GM18511 (cell line): ENCODE measurements around the gene C1QTNF8.

Experiments
- ATAC-seq: cut with Tn5 transposase; IDR thresholded peaks from one replicate; pipeline ENCODE4 v1.9.1; 2021; ENCODE audit warnings: mild to moderate bottlenecking, moderate library complexity; ENCODE audit not compliant: unreplicated experiment

Gene C1QTNF8

DNA sequence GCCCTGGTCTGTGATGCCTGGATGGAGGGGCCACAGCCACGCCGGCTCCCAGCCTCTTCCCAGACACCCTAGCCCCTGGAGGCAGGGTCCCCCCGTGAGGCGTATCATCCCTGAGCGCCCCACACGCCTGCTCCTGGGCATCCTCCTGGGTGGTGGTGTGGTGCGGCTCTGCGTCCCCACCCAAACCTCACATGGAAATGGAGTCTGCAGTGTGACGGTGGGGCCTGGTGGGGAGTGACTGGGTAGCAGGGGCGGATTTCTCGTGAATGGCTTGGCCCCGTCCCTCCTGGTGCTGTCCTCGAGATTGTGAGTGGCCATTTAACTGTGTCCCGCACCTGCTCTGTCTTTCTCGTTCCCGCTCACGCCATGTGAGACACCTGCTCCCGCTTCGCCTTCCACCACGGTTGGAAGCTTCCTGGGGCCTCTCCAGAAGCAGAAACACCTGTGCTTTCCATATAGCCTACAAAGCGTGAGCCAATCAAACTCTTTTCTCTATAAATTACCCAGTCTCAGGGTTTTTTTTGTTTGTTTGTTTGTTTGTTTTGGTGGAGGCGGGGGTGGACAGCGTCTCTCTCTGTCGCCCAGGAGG, 29.4 kb downstream of the C1QTNF8 start:
- ATAC-seq, result no peak

DNA sequence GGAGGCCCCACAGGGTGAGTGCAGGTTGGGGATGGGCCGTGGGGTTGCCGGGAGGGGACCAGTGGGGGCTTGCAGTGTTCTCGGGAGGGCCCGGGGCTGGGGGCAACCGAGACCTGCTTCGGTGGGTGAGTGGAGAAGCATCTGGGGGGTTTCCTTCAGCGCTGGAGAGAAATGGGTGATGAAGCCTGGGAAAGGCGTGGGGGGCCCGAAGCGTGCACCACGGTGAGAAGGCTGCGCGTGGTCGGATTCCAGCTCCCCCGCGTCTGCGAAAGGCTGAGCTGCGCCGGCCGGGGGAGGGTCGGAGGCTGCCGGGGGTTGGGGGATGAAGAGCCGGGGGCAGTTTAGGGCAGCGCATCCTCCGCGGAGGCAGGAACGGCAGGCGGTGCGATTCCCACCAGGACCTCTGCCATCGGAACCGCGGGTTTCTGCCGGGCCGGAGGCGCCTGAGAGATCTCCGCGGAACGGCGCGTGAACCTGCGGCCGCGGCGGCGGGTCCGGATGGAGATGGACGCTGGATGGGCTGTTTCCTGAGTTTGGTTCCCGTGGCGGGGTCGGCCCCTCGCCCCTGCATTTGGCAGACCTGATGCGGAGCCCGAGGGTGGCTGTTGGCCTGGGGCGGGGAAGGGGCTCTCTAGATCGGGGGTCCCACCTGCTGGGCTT, 30.4 kb downstream of the C1QTNF8 start:
- ATAC-seq, result no peak

DNA sequence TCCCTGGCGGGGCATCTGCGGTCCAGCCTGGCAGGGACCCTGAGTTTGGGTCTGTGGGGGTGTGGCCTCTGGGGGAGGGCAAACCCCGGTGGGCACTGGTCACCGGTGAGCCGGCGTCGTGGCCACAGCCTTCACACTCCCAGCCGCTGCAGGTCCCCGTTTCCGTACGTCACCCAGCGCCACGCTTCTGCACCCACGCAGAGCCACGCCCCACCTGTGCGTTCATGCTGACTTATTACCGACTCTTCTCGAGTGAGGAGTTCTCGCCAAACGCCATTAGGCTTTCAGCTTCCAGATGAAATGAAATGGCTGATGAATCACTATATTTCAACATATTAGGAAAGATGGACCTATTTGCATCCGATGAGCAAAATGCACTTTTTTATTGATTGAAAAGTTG, 32.3 kb downstream of the C1QTNF8 start:
- ATAC-seq, result no peak

DNA sequence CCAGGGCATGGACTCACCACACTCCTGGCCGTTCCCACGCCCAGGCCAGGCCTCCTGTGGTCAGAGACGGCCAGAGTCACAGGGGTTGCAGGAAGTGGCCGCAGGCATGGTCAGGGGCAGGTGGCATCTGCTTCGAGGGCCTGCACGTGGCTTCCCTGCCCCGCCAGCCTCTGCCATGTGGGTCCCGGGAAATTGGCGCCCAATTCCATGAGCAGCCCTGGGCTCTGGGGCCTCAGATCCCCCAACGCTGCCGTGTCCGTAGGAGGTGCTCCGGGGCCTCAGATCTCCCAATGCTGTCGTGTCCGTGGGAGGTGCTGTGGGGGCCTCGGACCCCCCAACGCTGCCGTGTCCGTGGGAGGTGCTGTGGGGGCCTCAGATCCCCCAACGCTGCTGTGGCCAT, 33.1 kb downstream of the C1QTNF8 start:
- no peak for ATAC-seq

DNA sequence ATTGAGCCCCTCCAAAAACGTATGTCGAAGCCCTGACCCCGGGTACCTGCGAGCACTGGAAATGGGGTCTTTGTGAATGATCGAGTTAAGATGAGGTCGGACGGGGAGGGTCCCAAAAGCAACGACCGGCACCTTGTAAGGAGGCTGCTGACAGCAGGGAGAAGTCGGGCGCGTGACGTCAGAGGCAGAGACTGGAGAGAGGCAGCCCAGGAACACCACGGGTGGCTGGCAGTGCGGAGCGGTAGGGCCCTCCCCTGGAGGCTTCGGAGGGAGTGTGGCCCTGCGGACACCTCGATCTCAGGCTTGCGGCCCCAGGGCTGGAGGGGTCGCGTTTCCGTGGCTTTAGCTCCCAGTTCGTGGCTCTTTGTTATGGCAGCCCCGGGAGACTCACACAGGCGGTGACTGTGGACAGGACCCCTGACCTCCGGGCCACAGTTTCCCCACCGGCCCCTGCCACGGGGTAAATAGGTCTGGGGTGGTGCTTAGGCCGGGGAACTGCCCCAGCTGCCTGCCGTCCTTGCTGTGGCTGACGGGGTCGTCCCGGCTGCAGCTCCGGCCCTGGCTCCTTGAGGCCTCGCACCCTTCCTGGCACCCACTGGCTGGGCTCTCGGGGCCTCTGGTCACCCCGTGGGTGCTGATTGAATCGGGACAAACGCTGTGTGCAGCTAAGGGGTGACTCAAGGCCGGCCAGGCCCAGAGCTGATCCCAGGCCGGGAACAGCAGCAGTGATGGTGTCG, 34.1 kb downstream of the C1QTNF8 start:
- no peak for ATAC-seq

GRCh38 chr16:1060416-1061340, 35.4 kb downstream of the C1QTNF8 start:
- ATAC-seq, result no peak

DNA sequence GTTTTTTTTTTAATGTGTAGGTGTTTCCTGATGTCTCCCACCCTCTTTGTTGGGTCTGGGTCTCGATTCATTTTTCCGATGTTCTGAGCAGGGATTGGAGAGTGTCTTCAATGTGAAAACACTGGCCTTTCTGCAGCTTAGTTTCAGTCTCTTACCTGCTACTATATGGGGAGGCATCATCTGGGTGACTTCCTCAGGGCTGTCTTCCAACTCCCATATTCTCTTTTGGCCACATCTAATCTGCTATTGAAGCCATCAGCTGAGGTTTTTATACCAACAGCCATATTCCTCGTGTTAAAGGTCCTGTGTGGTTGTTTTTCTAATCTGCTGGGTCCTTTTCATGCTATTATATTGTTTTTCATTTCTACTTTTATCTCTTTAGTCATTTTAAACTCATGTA, 36.7 kb downstream of the C1QTNF8 start:
- no peak for ATAC-seq

GRCh38 chr16:1058216-1058615, 37.8 kb downstream of the C1QTNF8 start:
- ATAC-seq, result no peak

GRCh38 chr16:1057252-1057932, 38.7 kb downstream of the C1QTNF8 start:
- no peak for ATAC-seq

DNA sequence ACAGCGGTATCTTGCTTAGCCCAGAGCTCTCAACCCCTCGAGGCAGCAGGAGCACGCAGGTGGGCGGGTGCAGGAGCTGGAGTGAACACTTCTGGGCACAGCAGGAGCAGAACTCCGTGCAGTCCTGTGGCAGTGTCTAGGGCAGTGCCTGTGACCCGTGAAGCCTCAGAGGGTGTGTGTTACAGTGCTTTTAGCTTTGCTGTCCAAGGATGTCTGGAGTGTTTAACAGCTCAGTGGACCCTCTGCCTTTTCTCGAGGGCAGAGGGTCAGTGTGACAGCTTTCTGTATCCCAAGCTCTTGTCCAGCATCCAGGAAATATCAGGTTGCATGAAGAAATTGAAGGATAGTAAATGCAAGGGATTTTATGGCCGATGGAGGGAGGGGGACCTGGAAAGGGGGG, 39.8 kb downstream of the C1QTNF8 start:
- no peak for ATAC-seq

DNA sequence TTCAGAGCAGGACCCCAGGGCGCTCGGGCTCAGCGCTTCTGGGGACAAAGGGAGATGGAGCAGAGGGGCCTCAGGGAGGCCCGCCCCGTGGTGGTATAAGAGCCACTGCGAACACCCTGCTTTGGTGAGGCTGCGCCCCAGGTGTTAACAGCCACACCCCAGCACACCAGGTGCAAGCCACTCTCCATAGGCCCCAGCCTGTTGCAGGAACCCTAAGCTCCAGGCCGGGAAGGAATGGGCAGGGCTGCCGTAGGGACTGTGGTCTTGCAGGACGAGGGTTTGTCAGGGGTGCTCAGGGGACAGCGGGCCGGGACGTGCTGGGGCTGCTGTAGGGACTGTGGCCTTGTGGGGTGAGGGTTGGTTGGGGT, 40.5 kb downstream of the C1QTNF8 start:
- ATAC-seq, result no peak

DNA sequence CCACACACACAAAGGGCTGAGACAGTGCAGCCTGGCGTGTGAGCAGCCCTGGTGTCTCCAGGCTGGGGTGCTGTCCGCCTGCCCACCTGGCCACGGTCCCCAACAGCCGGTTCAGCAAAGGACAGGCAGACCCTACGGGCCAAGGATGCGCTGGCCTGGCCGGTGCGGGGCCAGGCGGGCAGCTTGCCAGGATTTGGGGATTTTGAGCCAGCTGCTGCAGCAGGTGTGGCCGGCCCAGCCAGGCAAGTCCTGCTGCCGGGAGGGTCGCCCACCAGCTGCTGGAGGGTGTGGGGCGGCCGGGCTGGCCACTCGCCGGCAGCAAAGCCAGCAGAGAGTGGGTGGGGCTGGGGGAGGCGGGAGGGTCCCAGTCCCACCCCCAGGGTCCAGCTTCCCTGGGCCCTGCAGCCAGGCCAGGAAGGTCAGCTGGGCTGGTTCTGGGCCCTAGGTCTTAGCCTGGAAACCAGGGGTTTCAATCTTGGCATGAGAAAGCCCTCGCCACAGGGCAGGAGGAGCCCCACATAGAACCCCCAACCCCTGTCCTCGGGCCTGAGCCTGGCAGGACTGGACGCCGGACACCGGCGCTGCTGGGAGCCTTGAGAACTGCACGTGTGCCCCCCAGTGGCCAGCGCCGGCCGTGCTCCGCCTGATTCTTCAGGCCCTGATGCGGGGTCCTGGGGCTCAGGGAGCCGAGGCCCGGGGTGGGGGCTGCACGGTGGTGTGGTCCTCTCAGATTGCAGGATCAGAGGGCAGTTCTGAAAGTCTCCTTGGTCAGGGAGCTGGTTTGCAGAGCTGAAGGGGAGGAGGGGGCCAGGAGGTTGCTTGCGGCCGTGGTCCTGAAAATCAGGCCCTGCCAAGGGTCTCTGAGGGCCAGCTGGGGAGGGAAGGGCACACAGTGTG, 41.1 kb downstream of the C1QTNF8 start:
- no peak for ATAC-seq

DNA sequence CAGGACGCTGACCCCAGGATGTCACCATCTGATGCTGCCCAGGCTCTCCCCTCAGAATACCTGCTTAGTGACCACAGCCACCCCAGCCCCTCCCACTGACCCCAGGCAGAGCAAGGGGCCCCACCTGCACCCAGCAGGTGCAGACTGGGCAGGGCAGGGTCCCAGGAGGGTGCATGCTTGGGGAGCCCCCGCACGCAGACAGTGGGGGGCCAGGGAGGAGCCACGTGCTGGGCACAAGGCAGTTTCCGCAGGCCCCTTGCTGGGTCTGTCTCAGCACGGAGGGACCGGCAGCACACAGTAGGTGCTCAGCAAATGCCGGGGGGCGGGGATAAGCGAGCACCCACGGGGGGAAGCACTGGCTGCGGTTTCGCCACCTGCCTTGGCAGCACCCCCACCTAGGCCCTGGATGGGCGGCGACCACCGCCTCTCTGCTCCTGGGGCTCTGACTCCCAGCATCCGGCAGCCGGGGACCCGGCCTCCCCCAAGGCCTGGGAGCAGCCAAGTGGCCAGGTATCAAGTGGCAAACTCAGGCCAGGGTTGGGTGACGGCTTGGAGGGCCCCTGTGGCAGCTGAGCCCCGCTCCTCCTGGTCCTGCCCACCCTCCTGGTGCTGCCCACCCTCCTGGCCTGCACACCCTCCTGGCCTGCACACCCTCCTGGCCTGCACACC, 42.2 kb downstream of the C1QTNF8 start:
- no peak for ATAC-seq

GRCh38 chr16:1053121-1053521, 42.9 kb downstream of the C1QTNF8 start:
- no peak for ATAC-seq

- ATAC-seq, result no peak
These were observed 43.3 kb downstream of the C1QTNF8 start for GRCh38 chr16:1052721-1053120.

DNA sequence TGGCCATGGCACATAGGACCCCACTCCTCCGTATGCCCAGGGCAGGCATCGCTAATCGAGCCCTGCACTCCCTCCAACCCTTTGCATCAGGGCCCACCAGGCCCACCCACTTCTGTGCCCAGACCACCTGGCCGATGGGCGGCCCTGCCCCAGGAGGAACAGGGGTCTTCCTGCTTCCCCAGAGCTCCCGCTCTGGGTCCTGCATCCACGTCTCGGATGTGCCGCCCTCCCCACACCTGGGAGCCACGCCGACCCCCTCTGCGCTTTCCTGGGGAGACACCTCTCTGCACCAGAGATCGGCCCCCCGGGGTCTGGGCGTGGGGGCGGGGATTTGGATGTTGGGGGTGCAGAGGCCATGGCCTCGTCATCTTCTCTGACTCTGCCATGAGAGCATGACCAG, 44.6 kb downstream of the C1QTNF8 start:
- no peak for ATAC-seq

GRCh38 chr16:1050921-1051320, 45.1 kb downstream of the C1QTNF8 start:
- ATAC-seq, result no peak

GRCh38 chr16:1050516-1050915, 45.5 kb downstream of the C1QTNF8 start:
- no peak for ATAC-seq

DNA sequence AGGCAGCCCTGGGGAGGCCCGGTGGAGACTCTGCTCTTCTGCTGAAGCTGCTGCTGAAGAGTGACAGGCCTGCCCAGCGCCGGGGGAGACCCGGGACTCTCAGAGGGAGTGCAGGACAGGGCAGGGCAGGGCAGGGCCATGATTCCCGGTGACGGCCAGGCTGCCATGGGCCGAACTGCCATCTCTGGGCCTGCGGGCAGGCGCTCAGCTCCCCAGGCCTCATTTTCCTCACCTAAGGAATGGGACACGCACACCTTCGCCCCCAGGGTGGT, 46.1 kb downstream of the C1QTNF8 start:
- no peak for ATAC-seq
